Fibroblast of peridontal ligament (primary cell): ENCODE data around the gene KLHL14.
"Not testable (repeated sequence)": the region's sequence is repeated elsewhere in the genome, so short reads cannot be mapped to it uniquely, and the experiment has no call there.

Experiments used
- DNase-seq: peaks from one replicate; pipeline ENCODE4 v3.0.0-alpha.2; 2010; ENCODE audit errors: extremely low read depth

Gene KLHL14

GRCh38 chr18:32772581-32773381 lies at the start of gene KLHL14:
Gene KLHL14, minus strand, starts transcription at chr18:32773023. Its CDS starts 2,432 bp downstream, at chr18:32770591.
- no peak for DNase-seq

- DNase-seq: no peak
Measured at GRCh38 chr18:32822197-32822596, 49.4 kb upstream of the KLHL14 start.

GRCh38 chr18:32815881-32816280 lies 43.1 kb upstream of the KLHL14 start:
- DNase-seq: no peak

- DNase-seq: no peak
Measured at GRCh38 chr18:32812342-32812741, 39.5 kb upstream of the KLHL14 start.

GRCh38 chr18:32810314-32810713 lies 37.5 kb upstream of the KLHL14 start:
- no peak for DNase-seq

GRCh38 chr18:32805354-32805753 lies 32.5 kb upstream of the KLHL14 start:
- no peak for DNase-seq

GRCh38 chr18:32804134-32804888 lies 31.5 kb upstream of the KLHL14 start:
- DNase-seq: no peak

GRCh38 chr18:32803568-32803967 lies 30.7 kb upstream of the KLHL14 start:
- DNase-seq: no peak

GRCh38 chr18:32802591-32803451 lies 30.0 kb upstream of the KLHL14 start:
- no peak for DNase-seq

GRCh38 chr18:32801228-32801627 lies 28.4 kb upstream of the KLHL14 start:
- no peak for DNase-seq

- no peak for DNase-seq
Measured at GRCh38 chr18:32798209-32798960, 25.6 kb upstream of the KLHL14 start.

GRCh38 chr18:32794667-32795066 lies 21.8 kb upstream of the KLHL14 start:
- DNase-seq: not testable (repeated sequence)

GRCh38 chr18:32779010-32779409 lies 6.2 kb upstream of the KLHL14 start:
- DNase-seq: no peak

GRCh38 chr18:32777049-32777448 lies 4.2 kb upstream of the KLHL14 start:
- peak; percentile 3 for DNase-seq

GRCh38 chr18:32776561-32776960 lies 3.7 kb upstream of the KLHL14 start:
- DNase-seq: no peak

GRCh38 chr18:32775628-32776027 lies 2.8 kb upstream of the KLHL14 start:
- no peak for DNase-seq

- no peak for DNase-seq
Measured at GRCh38 chr18:32773382-32773712, 524 bp upstream of the KLHL14 start.

- DNase-seq: no peak
Measured at GRCh38 chr18:32771871-32772580, 797 bp downstream of the KLHL14 start.

- no peak for DNase-seq
Measured at GRCh38 chr18:32771169-32771751, 1.6 kb downstream of the KLHL14 start.

GRCh38 chr18:32770666-32771168 lies 2.1 kb downstream of the KLHL14 start:
- no peak for DNase-seq
